IMR-90 (cell line): Measurements from ENCODE around the gene PIK3R4. TPM values are rescaled to one million over a fixed set of nuclear protein-coding genes. Genes with fewer than 3 reads are reported as not detected.

Experiments used
- ATAC-seq: fragments of 200-7000 bp; cut with Tn5 transposase; 2 replicates; pipeline ENCODE4 v1.9.1; 2020; ENCODE audit warnings: low read depth, mild to moderate bottlenecking, moderate library complexity
- BruUV-seq: library from RNA; stranded (reverse); fragments of 400-500 nt; replicated peaks from 2 replicates; lab custom pipeline; 2021; lab: Mats Ljungman, UMichigan
- CTCF ChIA-PET: fragments of 300-600 bp; formaldehyde crosslinking; extraction: SDS; loops from one replicate; lab custom pipeline; 2021; ENCODE audit warnings: antibody characterized with exemption; lab: Yijun Ruan, JAX
- POLR2A ChIA-PET: fragments of 300-600 bp; sonication (Branson Sonifier 250); formaldehyde crosslinking; loops from one replicate; lab custom pipeline; 2022; ENCODE audit warnings: antibody characterized with exemption; ENCODE audit not compliant: unreplicated experiment; lab: Charles Lee
- DNase-seq: peaks from one replicate; pipeline ENCODE4 v3.0.0; 2013
- H2AFZ ChIP-seq: replicated peaks from 2 replicates; pipeline ENCODE3; 2013; ENCODE audit warnings: low read length, mild to moderate bottlenecking; ENCODE audit not compliant: poor library complexity
- H2AK5ac ChIP-seq: 2 replicates; pipeline ENCODE4 v1.6.1; 2013; ENCODE audit warnings: low read depth, low read length, inconsistent platforms
- H2AK9ac ChIP-seq: replicated peaks from 2 replicates; pipeline ENCODE3; 2013; ENCODE audit warnings: mild to moderate bottlenecking, low read depth, low read length, moderate library complexity; ENCODE audit not compliant: poor library complexity
- H2BK120ac ChIP-seq: 2 replicates; pipeline ENCODE4 v1.6.1; 2013; ENCODE audit warnings: low read depth, low read length, inconsistent platforms
- H2BK15ac ChIP-seq: 3 replicates; pipeline ENCODE4 v1.6.1; 2013; ENCODE audit warnings: low read depth, low read length, inconsistent platforms
- H2BK20ac ChIP-seq: 2 replicates; pipeline ENCODE4 v1.6.1; 2013; ENCODE audit warnings: low read depth, mild to moderate bottlenecking, inconsistent platforms, low read length, moderate library complexity
- H2BK5ac ChIP-seq: 2 replicates; pipeline ENCODE4 v1.6.1; 2013; ENCODE audit warnings: mild to moderate bottlenecking, low read depth, low read length, inconsistent platforms; ENCODE audit not compliant: poor library complexity, severe bottlenecking
- H3K14ac ChIP-seq: replicated peaks from 2 replicates; pipeline ENCODE4 v1.6.1; 2013; ENCODE audit warnings: low read depth, low read length, inconsistent platforms
- H3K18ac ChIP-seq: 2 replicates; pipeline ENCODE4 v1.6.1; 2013; ENCODE audit warnings: low read depth, low read length, control low read depth
- H3K23ac ChIP-seq: 2 replicates; pipeline ENCODE4 v1.6.1; 2013; ENCODE audit warnings: low read depth, low read length, inconsistent platforms
- H3K27ac ChIP-seq: 2 replicates; pipeline ENCODE4 v1.5.1; 2013; ENCODE audit warnings: mild to moderate bottlenecking, control low read depth, low read length; ENCODE audit not compliant: insufficient read depth
- H3K27me3 ChIP-seq: 2 replicates; pipeline ENCODE4 v1.6.1; 2013; ENCODE audit warnings: low read length; ENCODE audit not compliant: control insufficient read depth, insufficient read depth
- H3K36me3 ChIP-seq: 2 replicates; pipeline ENCODE4 v1.6.1; 2013; ENCODE audit warnings: low read length, mixed read lengths; ENCODE audit not compliant: control insufficient read depth, insufficient read depth
- H3K4ac ChIP-seq: 2 replicates; pipeline ENCODE4 v1.6.1; 2013; ENCODE audit warnings: low read depth, low read length, inconsistent platforms
- H3K4me1 ChIP-seq: 2 replicates; pipeline ENCODE4 v1.6.1; 2013; ENCODE audit warnings: low read length, mixed read lengths; ENCODE audit not compliant: control insufficient read depth, insufficient read depth
- H3K4me2 ChIP-seq: 2 replicates; pipeline ENCODE4 v1.6.1; 2013; ENCODE audit warnings: low read depth, mild to moderate bottlenecking, control low read depth, low read length, moderate library complexity
- H3K4me3 ChIP-seq: 2 replicates; pipeline ENCODE4 v1.5.1; 2013; ENCODE audit warnings: low read depth, mild to moderate bottlenecking, control low read depth, low read length, moderate library complexity; ENCODE audit not compliant: insufficient read depth
- H3K56ac ChIP-seq: 2 replicates; pipeline ENCODE4 v1.6.1; 2013; ENCODE audit warnings: low read length, inconsistent platforms; ENCODE audit not compliant: insufficient read depth; ENCODE audit errors: extremely low read depth
- H3K79me1 ChIP-seq, 2 experiments: 2 replicates each; pipeline ENCODE4 v1.6.1; 2013; ENCODE audit warnings: low read length in 2 of 2, inconsistent platforms in 1 of 2, low read depth in 1 of 2
- H3K9ac ChIP-seq: 2 replicates; pipeline ENCODE4 v1.6.1; 2013; ENCODE audit warnings: low read depth, low read length, control low read depth
- H3K9me1 ChIP-seq: 2 replicates; pipeline ENCODE4 v1.6.1; 2013; ENCODE audit warnings: low read length, inconsistent platforms; ENCODE audit not compliant: insufficient read depth
- H3K9me3 ChIP-seq: 2 replicates; pipeline ENCODE4 v1.6.1; 2013; ENCODE audit warnings: low read length; ENCODE audit not compliant: control insufficient read depth, insufficient read depth
- H4K20me1 ChIP-seq: 2 replicates; pipeline ENCODE4 v1.6.1; 2013; ENCODE audit warnings: low read length, inconsistent platforms; ENCODE audit not compliant: insufficient read depth
- H4K5ac ChIP-seq: 2 replicates; pipeline ENCODE4 v1.6.1; 2013; ENCODE audit warnings: mild to moderate bottlenecking, low read depth, low read length, control low read depth
- H4K8ac ChIP-seq, 2 experiments: 2 replicates each; pipeline ENCODE4 v1.6.1; 2013; ENCODE audit warnings: low read depth in 2 of 2, low read length in 2 of 2, control low read depth in 1 of 2, inconsistent platforms in 1 of 2
- H4K91ac ChIP-seq: 2 replicates; pipeline ENCODE4 v1.6.1; 2013; ENCODE audit warnings: low read depth, low read length, inconsistent platforms; ENCODE audit not compliant: insufficient read depth
- BHLHE40 ChIP-seq: fragments of 150-350 bp; IDR thresholded peaks from 2 replicates; pipeline ENCODE4 v1.6.1; 2016; ENCODE audit warnings: mild to moderate bottlenecking, low read depth, low read length
- CEBPB ChIP-seq: IDR thresholded peaks from 2 replicates; pipeline ENCODE4 v1.6.1; 2012; ENCODE audit warnings: low read depth, low read length, improper control_type of control experiment
- CHD1 ChIP-seq: IDR thresholded peaks from 2 replicates; pipeline ENCODE4 v1.6.1; 2012; ENCODE audit warnings: low read depth, low read length, improper control_type of control experiment
- CTCF ChIP-seq: conservative IDR thresholded peaks from 2 replicates; pipeline ENCODE4 v1.5.1; 2012; ENCODE audit warnings: mild to moderate bottlenecking, low read depth, low read length, improper control_type of control experiment
- ELK1 ChIP-seq: fragments of 150-350 bp; IDR thresholded peaks from 2 replicates; pipeline ENCODE4 v1.6.1; 2016; ENCODE audit warnings: low read depth, mild to moderate bottlenecking, low read length, moderate library complexity, borderline replicate concordance
- FOS ChIP-seq: fragments of 150-350 bp; IDR thresholded peaks from 2 replicates; pipeline ENCODE4 v1.6.1; 2016; ENCODE audit warnings: low read depth, low read length
- MAFK ChIP-seq: IDR thresholded peaks from 2 replicates; pipeline ENCODE4 v1.6.1; 2012; ENCODE audit warnings: low read depth, low read length, improper control_type of control experiment
- MAZ ChIP-seq: IDR thresholded peaks from 2 replicates; pipeline ENCODE4 v1.6.1; 2012; ENCODE audit warnings: low read depth, mild to moderate bottlenecking, low read length, improper control_type of control experiment, moderate library complexity, borderline replicate concordance
- MXI1 ChIP-seq: IDR thresholded peaks from 2 replicates; pipeline ENCODE4 v1.6.1; 2012; ENCODE audit warnings: low read depth, mild to moderate bottlenecking, low read length, moderate library complexity, borderline replicate concordance
- NFE2L2 ChIP-seq: fragments of 150-350 bp; IDR thresholded peaks from 2 replicates; pipeline ENCODE4 v1.6.1; 2016; ENCODE audit warnings: low read depth, mild to moderate bottlenecking, low read length
- POLR2A ChIP-seq: IDR thresholded peaks from 2 replicates; pipeline ENCODE4 v1.6.1; 2012; ENCODE audit warnings: mild to moderate bottlenecking, low read depth, low read length
- RCOR1 ChIP-seq: IDR thresholded peaks from 2 replicates; pipeline ENCODE4 v1.6.1; 2012; ENCODE audit warnings: mild to moderate bottlenecking, low read length, improper control_type of control experiment; ENCODE audit not compliant: insufficient replicate concordance
- RFX5 ChIP-seq: IDR thresholded peaks from 2 replicates; pipeline ENCODE4 v1.8.0; 2012; ENCODE audit warnings: low read depth, mild to moderate bottlenecking, low read length, moderate library complexity
- SMC3 ChIP-seq: fragments of 150-350 bp; IDR thresholded peaks from 2 replicates; pipeline ENCODE4 v1.6.1; 2016; ENCODE audit warnings: low read depth, mild to moderate bottlenecking, antibody characterized with exemption, low read length, moderate library complexity
- USF2 ChIP-seq: fragments of 150-350 bp; IDR thresholded peaks from 2 replicates; pipeline ENCODE4 v1.6.1; 2017; ENCODE audit warnings: mild to moderate bottlenecking, antibody characterized with exemption, low read length, low read depth
- WGBS, 2 experiments: methylation state at CpG; one replicate each; pipeline versions ENCODE4 v1.1.5 to v1.1.7; 2013; ENCODE audit warnings: missing lambda C conversion rate in 2 of 2; ENCODE audit not compliant: insufficient read length in 1 of 2; ENCODE audit errors: extremely low coverage in 2 of 2; 5-methylcytosine and 5-hydroxymethylcytosine counted together
- dilution Hi-C: fragments of 300-500 bp; cut with HindIII; formaldehyde crosslinking; loops from one replicate; pipeline ENCODE4 v1.14.3; 2018; ENCODE audit warnings: low sequenced_read_pairs; ENCODE audit not compliant: unreplicated experiment
- in situ Hi-C: fragments of 300-500 bp; cut with MboI; formaldehyde crosslinking; loops from 3 replicates; pipeline ENCODE4 v1.14.3; 2019; ENCODE audit warnings: low sequenced_read_pairs, inconsistent platforms, mixed read lengths
- intact Hi-C: fragments of 100-400 bp; cut with micrococcal nuclease; formaldehyde crosslinking; loops from 2 replicates; pipeline ENCODE4 v1.10.0; 2022
- polyA plus RNA-seq, 3 experiments: library from polyadenylated mRNA; depleted of rRNA; stranded (reverse); fragments of >200 nt; gene quantifications; 2 replicates each; pipeline ENCODE4 v1.2.3, GENCODE V29; 2012; ENCODE audit warnings: low replicate concordance in 1 of 3
- total RNA-seq: library from RNA; depleted of rRNA; stranded (reverse); fragments of >200 nt; gene quantifications from 2 replicates; pipeline ENCODE4 v1.2.3, GENCODE V29; 2012

PIK3R4 gene
- total and polyA plus RNA-seq, 2 of the 4 experiments (the other 2 are of a cell fraction) = 19.7 to 27.2 TPM

- DNase-seq = no peak
- no TSS peak for BruUV-seq
- H4K20me1 ChIP-seq = no peaks in the 10 kb centered on the region
- intact Hi-C loops = no loop called here
- H2BK5ac ChIP-seq = no peak overlapping the region
- H3K14ac ChIP-seq = no peak overlapping the region
- no peak overlapping the region for H2BK20ac ChIP-seq
- no peak overlapping the region for H3K4me2 ChIP-seq
- dilution Hi-C loops = no loop called here
- ChIA-PET CTCF (no interaction called here), POLR2A (no interaction called here)
- H3K9me1 ChIP-seq = no peaks in the 10 kb centered on the region
- H2AK5ac ChIP-seq = no peak overlapping the region
- H3K79me1 ChIP-seq = peaks cover 0 to 6% of the 10 kb centered on the region in 2 experiments; a peak in 3 of 4 replicates
- ATAC-seq = no peak
- H3K36me3 ChIP-seq = peaks cover 3% of the 10 kb centered on the region
- H3K9ac ChIP-seq = no peak overlapping the region
- no CpG with 5 or more reads among the region's 6 CpGs for WGBS, 2 experiments
- no peak overlapping the region for H2BK120ac ChIP-seq
- H3K4ac ChIP-seq = no peak overlapping the region
- no peak overlapping the region for H3K18ac ChIP-seq
- no peak overlapping the region for H4K8ac ChIP-seq
- H3K23ac ChIP-seq = no peak overlapping the region
- no peak overlapping the region for H2BK15ac ChIP-seq
- H2AFZ ChIP-seq = no peak overlapping the region
- H3K4me3 ChIP-seq = no peak overlapping the region
- no peak overlapping the region for H3K56ac ChIP-seq
- H3K4me1 ChIP-seq = no peaks in the 10 kb centered on the region
- H2AK9ac ChIP-seq = no peak overlapping the region
- TF ChIP-seq MAFK (no peak), POLR2A (no peak), MXI1 (no peak), RCOR1 (no peak), SMC3 (no peak), MAZ (no peak), FOS (no peak), CHD1 (no peak), USF2 (no peak), NFE2L2 (no peak), CEBPB (no peak), BHLHE40 (no peak), CTCF (no peak), RFX5 (no peak), ELK1 (no peak)
- H3K27ac ChIP-seq = no peak overlapping the region
- no peak overlapping the region for H4K5ac ChIP-seq
- H3K9me3 ChIP-seq = no peaks in the 10 kb centered on the region
- H3K27me3 ChIP-seq = no peaks in the 10 kb centered on the region
- H4K91ac ChIP-seq = no peak overlapping the region
- in situ Hi-C loops = loop anchor here (25.0 kb wide), 2 partner anchors 255 to 755 kb away; no protein-coding TSS in a partner anchor
These were observed 14.8 kb downstream of the PIK3R4 start for GRCh38 chr3:130731817-130732216.
